Stimulated activated CD8-positive, alpha-beta memory T cell treated with anti-CD3 and anti-CD28 coated beads, Interleukin-4, amount 100 ng/mL, for 1 hour (primary cell): ENCODE data around the gene PIKFYVE.

Experiments used
- DNase-seq, 2 donors: peaks; one replicate each; pipeline ENCODE4 v3.0.0-alpha.2; 2020; ENCODE audit warnings: low read depth in 2 of 2, low spot score in 1 of 2

Gene PIKFYVE

DNA sequence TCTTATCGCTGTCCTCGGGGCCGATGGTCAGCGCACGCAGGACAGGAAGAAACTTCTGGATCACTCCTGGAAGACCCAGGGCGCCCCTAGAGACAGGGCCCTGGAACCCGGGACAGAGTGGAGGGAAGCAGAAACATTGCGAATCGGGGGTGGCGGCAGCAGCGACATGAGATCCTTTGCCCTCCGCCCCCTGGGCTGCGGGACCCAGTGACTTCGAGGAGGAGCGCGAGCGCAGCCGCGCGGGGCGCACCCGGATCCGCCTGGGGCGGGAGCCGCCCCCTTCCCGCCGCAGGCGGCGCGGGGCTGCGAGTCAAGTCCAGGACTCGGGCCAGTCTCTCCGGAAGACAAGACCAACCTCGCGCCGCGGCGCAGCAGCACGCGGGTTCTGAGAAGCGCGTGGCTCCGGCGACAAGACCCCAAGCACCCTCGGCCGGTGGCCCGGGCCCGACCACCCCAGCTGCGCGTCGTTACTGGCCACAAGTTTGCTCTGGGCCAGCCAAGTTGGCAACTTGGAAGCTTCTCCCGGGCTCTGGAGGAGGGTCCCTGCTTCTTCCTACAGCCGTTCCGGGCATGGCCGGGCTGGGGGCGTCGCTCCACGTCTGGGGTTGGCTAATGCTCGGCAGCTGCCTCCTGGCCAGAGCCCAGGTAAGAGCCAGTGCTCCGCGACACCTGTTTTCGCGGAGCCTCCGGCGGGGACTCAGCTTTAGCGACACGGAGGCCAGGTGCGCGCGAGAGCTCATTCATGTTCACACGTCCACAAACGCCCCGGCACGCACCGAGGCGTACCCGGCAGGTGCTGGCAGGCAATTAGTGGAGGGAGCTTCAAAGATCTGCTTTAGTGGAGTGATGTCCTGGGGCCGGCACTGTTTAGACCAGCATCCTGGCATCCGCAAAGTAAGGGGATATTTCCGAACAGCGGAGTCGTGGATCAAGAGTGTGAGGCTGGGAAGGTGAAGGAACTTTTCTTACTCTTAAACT lies 140.7 kb downstream of the PIKFYVE start, which contains the start of gene PTH2R:
Gene PTH2R (plus strand): TSS at position 319 of the 978 bp plus-strand sequence. CDS start 252 bp downstream, at position 571.
- DNase-seq, result no peak

DNA sequence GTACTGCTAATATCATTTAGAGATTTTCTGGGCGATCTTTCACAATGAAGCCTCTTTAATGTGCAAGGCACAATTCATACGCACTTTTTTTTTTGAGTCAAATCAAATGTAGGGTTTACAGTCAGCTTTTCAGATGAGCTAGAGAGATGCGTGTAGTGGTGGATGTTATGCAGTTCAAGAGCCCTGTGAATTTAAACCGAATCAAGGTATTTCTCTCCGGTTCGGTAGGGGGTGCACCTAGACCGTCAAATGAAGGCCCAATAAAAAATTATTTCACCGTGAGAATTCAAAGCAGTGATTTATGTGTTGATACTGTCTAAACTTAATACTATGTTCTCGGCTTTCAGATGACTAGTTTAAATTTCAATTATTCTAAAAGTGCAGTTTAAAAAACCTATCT lies 141.6 kb downstream of the PIKFYVE start:
- DNase-seq, result no peak
